ENCODE results near the gene ACP4.

- TF ChIP-seq, protein P1, sequence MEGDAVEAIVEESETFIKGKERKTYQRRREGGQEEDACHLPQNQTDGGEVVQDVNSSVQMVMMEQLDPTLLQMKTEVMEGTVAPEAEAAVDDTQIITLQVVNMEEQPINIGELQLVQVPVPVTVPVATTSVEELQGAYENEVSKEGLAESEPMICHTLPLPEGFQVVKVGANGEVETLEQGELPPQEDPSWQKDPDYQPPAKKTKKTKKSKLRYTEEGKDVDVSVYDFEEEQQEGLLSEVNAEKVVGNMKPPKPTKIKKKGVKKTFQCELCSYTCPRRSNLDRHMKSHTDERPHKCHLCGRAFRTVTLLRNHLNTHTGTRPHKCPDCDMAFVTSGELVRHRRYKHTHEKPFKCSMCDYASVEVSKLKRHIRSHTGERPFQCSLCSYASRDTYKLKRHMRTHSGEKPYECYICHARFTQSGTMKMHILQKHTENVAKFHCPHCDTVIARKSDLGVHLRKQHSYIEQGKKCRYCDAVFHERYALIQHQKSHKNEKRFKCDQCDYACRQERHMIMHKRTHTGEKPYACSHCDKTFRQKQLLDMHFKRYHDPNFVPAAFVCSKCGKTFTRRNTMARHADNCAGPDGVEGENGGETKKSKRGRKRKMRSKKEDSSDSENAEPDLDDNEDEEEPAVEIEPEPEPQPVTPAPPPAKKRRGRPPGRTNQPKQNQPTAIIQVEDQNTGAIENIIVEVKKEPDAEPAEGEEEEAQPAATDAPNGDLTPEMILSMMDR (IDR thresholded peaks at IDR 0.05): no peak
- TF ChIP-seq ZFX (IDR thresholded peaks at IDR 0.05; ENCODE audit: borderline replicate concordance): no peak
Observed at GRCh38 chr19:50823389-50824042, 33.3 kb downstream of the ACP4 start, which contains the start of gene KLK1.

Data from 22Rv1 (cell line).